Lower leg skin (tissue), 3 donors: Measurements from ENCODE around the gene SIRT2.

Experiments
- POLR2A ChIP-seq, 2 donors: fragments of 450-650 bp; IDR thresholded peaks; one replicate each; pipeline ENCODE4 v1.6.1; 2016 to 2017; ENCODE audit warnings: antibody characterized with exemption in 2 of 2, mild to moderate bottlenecking in 1 of 2, moderate library complexity in 1 of 2
- TF ChIP-seq, protein P1 (sequence below), 3 donors: fragments of 450-650 bp; IDR thresholded peaks; one replicate each; pipeline ENCODE4 v1.5.1; 2016; ENCODE audit warnings: antibody characterized with exemption in 3 of 3, mild to moderate bottlenecking in 3 of 3, moderate library complexity in 2 of 3

- no peak for TF ChIP-seq POLR2A (IDR thresholded peaks at IDR 0.05)
- TF ChIP-seq, protein P1, sequence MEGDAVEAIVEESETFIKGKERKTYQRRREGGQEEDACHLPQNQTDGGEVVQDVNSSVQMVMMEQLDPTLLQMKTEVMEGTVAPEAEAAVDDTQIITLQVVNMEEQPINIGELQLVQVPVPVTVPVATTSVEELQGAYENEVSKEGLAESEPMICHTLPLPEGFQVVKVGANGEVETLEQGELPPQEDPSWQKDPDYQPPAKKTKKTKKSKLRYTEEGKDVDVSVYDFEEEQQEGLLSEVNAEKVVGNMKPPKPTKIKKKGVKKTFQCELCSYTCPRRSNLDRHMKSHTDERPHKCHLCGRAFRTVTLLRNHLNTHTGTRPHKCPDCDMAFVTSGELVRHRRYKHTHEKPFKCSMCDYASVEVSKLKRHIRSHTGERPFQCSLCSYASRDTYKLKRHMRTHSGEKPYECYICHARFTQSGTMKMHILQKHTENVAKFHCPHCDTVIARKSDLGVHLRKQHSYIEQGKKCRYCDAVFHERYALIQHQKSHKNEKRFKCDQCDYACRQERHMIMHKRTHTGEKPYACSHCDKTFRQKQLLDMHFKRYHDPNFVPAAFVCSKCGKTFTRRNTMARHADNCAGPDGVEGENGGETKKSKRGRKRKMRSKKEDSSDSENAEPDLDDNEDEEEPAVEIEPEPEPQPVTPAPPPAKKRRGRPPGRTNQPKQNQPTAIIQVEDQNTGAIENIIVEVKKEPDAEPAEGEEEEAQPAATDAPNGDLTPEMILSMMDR (IDR thresholded peaks at IDR 0.05), result no peak
Measured at GRCh38 chr19:38856813-38857212, 42.6 kb downstream of the SIRT2 start.
